Heart right ventricle (tissue), 16 donors: ENCODE measurements around the gene GTPBP10. TPM values are rescaled to one million over a fixed set of nuclear protein-coding genes. Genes with fewer than 3 reads are reported as not detected.
"Not testable (repeated sequence)": the region's sequence is repeated elsewhere in the genome, so short reads cannot be mapped to it uniquely, and the experiment has no call there.

ENCODE experiments used
- ATAC-seq, 8 donors: fragments of 200-7000 bp; cut with Tn5 transposase; one replicate each; pipeline ENCODE4 v1.9.1; 2020; ENCODE audit warnings: mild to moderate bottlenecking in 8 of 8, moderate library complexity in 8 of 8, moderate number of reproducible peaks in 1 of 8
- DNase-seq, 2 donors: peaks; one replicate each; pipeline ENCODE4 v3.0.0-alpha.2; 2020
- H3K27ac ChIP-seq, 10 donors: fragments of 200-600 bp; sonication (generic) in 2 of 10; one replicate each; pipeline versions ENCODE4 v1.5.0 to v1.8.0; 2020 to 2022; ENCODE audit warnings: mild to moderate bottlenecking in 3 of 10
- H3K27me3 ChIP-seq, 7 donors: fragments of 200-600 bp; one replicate each; pipeline ENCODE4 v1.8.0; 2021 to 2022; ENCODE audit warnings: mild to moderate bottlenecking in 2 of 7
- H3K36me3 ChIP-seq, 9 donors: fragments of 200-600 bp; sonication (generic) in 1 of 9; one replicate each; pipeline versions ENCODE4 v1.5.0 to v1.8.0; 2020 to 2022; ENCODE audit warnings: mild to moderate bottlenecking in 2 of 9
- H3K4me1 ChIP-seq, 9 donors: fragments of 200-600 bp; sonication (generic) in 1 of 9; one replicate each; pipeline versions ENCODE4 v1.5.0 to v1.8.0; 2020 to 2022; ENCODE audit warnings: mild to moderate bottlenecking in 4 of 9
- H3K4me3 ChIP-seq, 10 donors: fragments of 200-600 bp; sonication (generic) in 2 of 10; one replicate each; pipeline versions ENCODE4 v1.5.0 to v1.8.0; 2020 to 2022; ENCODE audit warnings: mild to moderate bottlenecking in 7 of 10, moderate library complexity in 2 of 10
- H3K9me3 ChIP-seq, 11 donors: fragments of 200-600 bp in 10 of 11; sonication (generic) in 2 of 11; one replicate each; pipeline versions ENCODE4 v1.5.0 to v1.8.0; 2013 to 2022; ENCODE audit warnings: mild to moderate bottlenecking in 2 of 11, control low read depth in 1 of 11, moderate library complexity in 1 of 11
- WGBS, 2 donors: extraction: QIAGEN DNeasy Blood & Tissue Kit; methylation state at CpG; one replicate each; pipeline ENCODE4 v1.1.7; 2013; ENCODE audit warnings: inconsistent platforms in 1 of 2; 5-methylcytosine and 5-hydroxymethylcytosine counted together
- intact Hi-C, 10 donors: fragments of 100-400 bp; cut with DNase I; formaldehyde crosslinking; loops; one replicate each; pipeline versions ENCODE4 v1.11.1 to v1.14.2; 2022
- polyA plus RNA-seq, 2 donors: library from polyadenylated mRNA; stranded (reverse); fragments of 200-250 nt; gene quantifications; one replicate each; pipeline ENCODE4 v1.2.3, GENCODE V29; 2013
- total RNA-seq, 10 donors: library from RNA; stranded (reverse); fragmentation: NEBNext Ultra II Directional in 3 of 10; extraction: Animal tissue kit (Norgen Biotek cat#: 25700) in 3 of 10; gene quantifications; one replicate each; pipeline versions ENCODE4 v1.2.1 to v1.2.4, GENCODE V29; 2021 to 2023
- TF ChIP-seq, protein P1 (sequence below), 9 donors: fragments of 200-600 bp; sonication (generic) in 2 of 9; IDR thresholded peaks; one replicate each; pipeline versions ENCODE4 v1.5.0 to v1.8.0; 2021 to 2022; ENCODE audit warnings: antibody characterized with exemption in 9 of 9, mild to moderate bottlenecking in 5 of 9, moderate library complexity in 1 of 9
- donor health status: Arrhythmogenic right ventricular cardiomyopathy.
- donor health status: ischemic (EF 13 %, LVEDD 7.1; RV severe dilation, severe dysfunction).
- donor health status: healthy with polysubstance abuse.
- donor health status: DM: no; HTN: yes; CAD: no.
- donor health status: DM: no; HTN: no; CAD: no.
- donor health status: ischemic (EF 25% LVEDD 6.9; RV normal size, moderate dysfunction).
- donor health status: ischemic (EF 25% LVEDD 5.7; RV mildly dilated, moderate dysfunction).
- donor health status: healthy.
- donor health status: DM: yes; HTN: yes; CAD: no.
- donor health status: Ischemic cardiomyopathy.
- donor health status: ischemic (EF 35%, LVEDD 5.7; RV mildly dilated, moderate dysfunction).
- donor health status: nonischemic (EF 11% LVEDD 7.7; RV severe dilation, severe dysfunction).
- donor health status: DM: yes; HTN: yes; CAD: no.
- donor health status: PGD.
- donor health status: ischemic (EF 29% LVEDD 5.4; RV normal size, mild dysfunction).
- donor health status: nonischemic (EF 23%, LVEDD 6.1; RV moderate dilation, normal function).

GTPBP10 gene
- total and polyA plus RNA-seq, 12 donors: 15.5 to 27.6 (median 23.4) TPM

DNA sequence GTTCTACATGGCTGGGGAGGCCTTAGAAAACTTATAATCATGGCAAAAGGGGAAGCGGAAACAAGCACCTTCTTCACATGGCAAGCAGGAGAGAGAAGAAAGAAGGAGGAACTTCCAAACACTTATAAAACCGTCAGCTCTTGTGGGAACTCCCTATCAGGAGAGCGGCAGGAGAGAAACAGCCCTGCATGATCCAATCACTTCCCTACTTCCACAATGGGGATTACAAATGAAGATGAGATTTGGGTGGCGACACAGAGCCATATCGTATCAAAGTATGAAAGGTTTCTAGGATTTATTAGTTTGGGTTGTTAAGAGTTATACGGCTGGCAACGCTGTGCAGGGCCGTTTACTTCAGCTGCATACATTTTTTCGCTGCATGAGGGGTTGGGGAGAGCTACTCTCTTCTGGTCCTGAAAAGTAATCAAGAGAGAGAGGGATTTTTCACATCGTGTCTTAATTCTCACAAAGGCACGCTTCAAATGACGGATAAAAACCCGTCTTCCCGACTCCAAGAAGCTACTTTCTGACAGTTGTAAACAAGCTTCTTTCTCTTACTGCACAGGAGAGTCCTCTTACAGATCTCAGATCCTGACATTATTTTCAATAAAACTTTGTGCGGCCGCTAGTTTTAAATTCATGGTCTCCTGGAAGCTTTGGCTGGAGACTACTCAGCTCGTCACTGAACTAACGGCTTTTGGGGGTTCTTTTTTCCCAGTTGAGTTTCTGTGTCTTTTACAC, 751 bp upstream of the GTPBP10 start:
- intact Hi-C loops: loop anchor here in 4 of 10 donors (2.0 to 5.0 kb wide), 3 partner anchors 57 to 193 kb away; partner anchors contain the start of genes CLDN12 (in 4 of the 4) and STEAP1 (in 1 of the 4)
- Histone ChIP-seq H3K4me3 (peak overlapping the region; percentile 50 to 89 (median 74)), H3K4me1 (peaks cover 0 to 23% (median 13%) of the 10 kb centered on the region in 9 donors), H3K27me3 (no peaks in the 10 kb centered on the region), H3K27ac (peak overlapping the region; percentile 16 to 96 (median 82)), H3K9me3 (no peaks in the 10 kb centered on the region), H3K36me3 (no peaks in the 10 kb centered on the region)
- WGBS, 2 donors: 5 to 6% methylated on average over 18 of the region's 18 CpGs
- DNase-seq (no peak), ATAC-seq (peak; percentile 2 to 56 (median 35))
- TF ChIP-seq, protein P1, sequence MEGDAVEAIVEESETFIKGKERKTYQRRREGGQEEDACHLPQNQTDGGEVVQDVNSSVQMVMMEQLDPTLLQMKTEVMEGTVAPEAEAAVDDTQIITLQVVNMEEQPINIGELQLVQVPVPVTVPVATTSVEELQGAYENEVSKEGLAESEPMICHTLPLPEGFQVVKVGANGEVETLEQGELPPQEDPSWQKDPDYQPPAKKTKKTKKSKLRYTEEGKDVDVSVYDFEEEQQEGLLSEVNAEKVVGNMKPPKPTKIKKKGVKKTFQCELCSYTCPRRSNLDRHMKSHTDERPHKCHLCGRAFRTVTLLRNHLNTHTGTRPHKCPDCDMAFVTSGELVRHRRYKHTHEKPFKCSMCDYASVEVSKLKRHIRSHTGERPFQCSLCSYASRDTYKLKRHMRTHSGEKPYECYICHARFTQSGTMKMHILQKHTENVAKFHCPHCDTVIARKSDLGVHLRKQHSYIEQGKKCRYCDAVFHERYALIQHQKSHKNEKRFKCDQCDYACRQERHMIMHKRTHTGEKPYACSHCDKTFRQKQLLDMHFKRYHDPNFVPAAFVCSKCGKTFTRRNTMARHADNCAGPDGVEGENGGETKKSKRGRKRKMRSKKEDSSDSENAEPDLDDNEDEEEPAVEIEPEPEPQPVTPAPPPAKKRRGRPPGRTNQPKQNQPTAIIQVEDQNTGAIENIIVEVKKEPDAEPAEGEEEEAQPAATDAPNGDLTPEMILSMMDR (IDR thresholded peaks at IDR 0.05): no peak

DNA sequence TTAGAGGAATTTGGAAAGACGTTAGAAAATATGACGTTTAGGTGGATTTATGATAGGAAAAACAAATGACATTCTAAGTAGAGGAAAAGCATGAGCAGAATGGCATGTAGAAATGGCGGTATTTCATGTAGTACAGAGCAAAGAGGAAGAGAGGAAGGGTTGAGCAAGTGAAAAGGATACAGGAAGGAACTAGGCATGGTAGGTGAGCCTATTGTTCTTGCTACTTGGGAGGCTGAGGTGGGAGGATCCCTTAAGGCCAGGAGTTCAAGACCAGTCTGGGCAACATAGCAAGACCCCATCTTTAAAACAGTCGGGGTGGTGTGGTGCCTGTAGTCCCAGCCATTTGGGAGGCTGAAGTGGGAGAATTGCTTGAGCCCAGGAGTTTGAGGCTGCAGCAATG, 1.2 kb downstream of the GTPBP10 start:
- intact Hi-C loops: loop anchor here in 4 of 10 donors (2.0 to 5.0 kb wide), 3 partner anchors 55 to 195 kb away; partner anchors contain the start of genes CLDN12 (in 4 of the 4) and STEAP1 (in 1 of the 4)
- peaks cover 0 to 2% (median 0%) of the 10 kb centered on the region in 9 donors for H3K36me3 ChIP-seq
- DNase-seq: no peak
- peak overlapping the region in 5 of 10 donors; percentile 73 to 89 (median 77) for H3K4me3 ChIP-seq
- H3K27ac ChIP-seq: no peak overlapping the region
- TF ChIP-seq, protein P1 (IDR thresholded peaks at IDR 0.05): no peak
- H3K9me3 ChIP-seq: no peaks in the 10 kb centered on the region
- no peaks in the 10 kb centered on the region for H3K27me3 ChIP-seq
- WGBS, 2 donors: 64 to 82% methylated on average over 4 of the region's 4 CpGs
- no peak for ATAC-seq
- H3K4me1 ChIP-seq: peaks cover 0 to 23% (median 13%) of the 10 kb centered on the region in 9 donors

GRCh38 chr7:90349305-90349704, 2.8 kb downstream of the GTPBP10 start:
- no peaks in the 10 kb centered on the region for H3K9me3 ChIP-seq
- no peak for DNase-seq
- TF ChIP-seq, protein P1 (IDR thresholded peaks at IDR 0.05): no peak
- H3K4me3 ChIP-seq: no peak overlapping the region
- no peak for ATAC-seq
- peaks cover 0 to 17% (median 0%) of the 10 kb centered on the region in 9 donors for H3K36me3 ChIP-seq
- no peaks in the 10 kb centered on the region for H3K27me3 ChIP-seq
- intact Hi-C loops: loop anchor here in 3 of 10 donors (5.0 kb wide), 2 partner anchors 53 to 197 kb away; partner anchors contain the start of genes CLDN12 (in 2 of the 3) and STEAP1 (in 1 of the 3)
- no peak overlapping the region for H3K27ac ChIP-seq
- WGBS, 2 donors: 77 to 79% methylated on average over 4 of the region's 4 CpGs
- H3K4me1 ChIP-seq: peaks cover 0 to 23% (median 13%) of the 10 kb centered on the region in 9 donors

DNA sequence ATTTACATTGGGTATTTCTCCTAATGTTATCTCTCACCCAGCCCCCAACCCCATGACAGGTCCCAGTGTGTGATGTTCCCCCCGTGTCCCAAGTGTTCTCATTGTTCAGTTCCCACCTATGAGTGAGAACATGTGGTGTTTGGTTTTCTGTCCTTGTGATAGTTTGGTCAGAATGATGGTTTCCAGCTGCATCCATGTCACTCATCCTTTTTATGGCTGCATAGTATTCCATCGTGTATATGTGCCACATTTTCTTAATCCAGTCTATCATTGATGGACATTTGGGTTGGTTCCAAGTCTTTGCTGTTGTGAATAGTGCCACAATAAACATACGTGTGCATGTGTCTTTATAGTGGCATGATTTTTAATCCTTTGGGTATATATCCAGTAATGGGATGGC, 3.5 kb downstream of the GTPBP10 start:
- intact Hi-C loops, DNase-seq, H3K4me3 ChIP-seq, ATAC-seq, H3K27me3 ChIP-seq, H3K27ac ChIP-seq, H3K9me3 ChIP-seq: not testable (repeated sequence)
- Histone ChIP-seq H3K36me3 (peaks cover 0 to 25% (median 2%) of the 10 kb centered on the region in 9 donors), H3K4me1 (peaks cover 0 to 23% (median 13%) of the 10 kb centered on the region in 9 donors)
- WGBS, 2 donors: 90 to 94% methylated on average over 3 of the region's 3 CpGs
